Glomerular visceral epithelial cell (primary cell): ENCODE data around the gene ANKK1.

Experiments
- DNase-seq: peaks from one replicate; pipeline ENCODE4 v3.0.0-alpha.2; 2016; ENCODE audit errors: extremely low spot score

ANKK1 gene

DNA sequence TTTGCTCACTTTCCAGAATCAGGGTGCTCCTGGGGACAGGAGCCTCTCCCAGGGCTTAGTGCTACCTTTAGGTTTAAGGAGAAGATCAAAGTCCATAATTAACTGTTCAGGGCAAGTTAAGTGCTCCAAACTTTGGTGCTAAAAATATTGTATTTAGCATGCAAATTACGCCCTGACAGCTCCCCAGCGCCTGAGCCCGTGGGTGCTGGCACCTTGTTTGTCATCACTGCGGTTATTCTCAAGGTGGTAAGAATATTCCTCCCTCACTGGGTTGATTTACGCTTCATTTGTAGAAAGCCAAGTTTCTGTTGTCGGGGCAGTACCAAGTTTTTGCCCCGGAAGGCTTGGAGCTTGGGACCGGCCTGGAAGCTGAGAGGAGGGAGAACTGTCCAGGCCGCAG, 21.3 kb downstream of the ANKK1 start:
- DNase-seq, result no peak

DNA sequence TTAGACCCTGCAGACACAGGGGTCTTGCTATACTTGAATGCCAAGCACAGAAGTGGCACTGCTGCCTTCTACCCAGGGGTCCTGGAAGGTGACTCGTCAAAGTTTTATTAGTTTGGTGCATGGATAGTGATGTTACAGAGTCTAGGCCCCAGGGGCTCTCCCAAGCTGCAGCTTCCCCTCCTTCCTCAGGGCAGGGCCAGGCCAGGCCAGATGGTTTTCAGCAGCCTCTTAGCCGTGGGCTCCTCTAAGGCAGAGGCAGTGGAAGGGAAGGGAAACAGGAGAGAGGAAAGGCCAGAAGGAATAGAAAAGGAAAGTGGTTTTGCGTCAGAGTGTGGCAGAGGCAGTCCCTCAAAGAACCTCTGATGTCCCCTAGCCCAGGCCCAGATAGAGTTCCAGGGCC, 21.9 kb downstream of the ANKK1 start:
- DNase-seq, result no peak

DNA sequence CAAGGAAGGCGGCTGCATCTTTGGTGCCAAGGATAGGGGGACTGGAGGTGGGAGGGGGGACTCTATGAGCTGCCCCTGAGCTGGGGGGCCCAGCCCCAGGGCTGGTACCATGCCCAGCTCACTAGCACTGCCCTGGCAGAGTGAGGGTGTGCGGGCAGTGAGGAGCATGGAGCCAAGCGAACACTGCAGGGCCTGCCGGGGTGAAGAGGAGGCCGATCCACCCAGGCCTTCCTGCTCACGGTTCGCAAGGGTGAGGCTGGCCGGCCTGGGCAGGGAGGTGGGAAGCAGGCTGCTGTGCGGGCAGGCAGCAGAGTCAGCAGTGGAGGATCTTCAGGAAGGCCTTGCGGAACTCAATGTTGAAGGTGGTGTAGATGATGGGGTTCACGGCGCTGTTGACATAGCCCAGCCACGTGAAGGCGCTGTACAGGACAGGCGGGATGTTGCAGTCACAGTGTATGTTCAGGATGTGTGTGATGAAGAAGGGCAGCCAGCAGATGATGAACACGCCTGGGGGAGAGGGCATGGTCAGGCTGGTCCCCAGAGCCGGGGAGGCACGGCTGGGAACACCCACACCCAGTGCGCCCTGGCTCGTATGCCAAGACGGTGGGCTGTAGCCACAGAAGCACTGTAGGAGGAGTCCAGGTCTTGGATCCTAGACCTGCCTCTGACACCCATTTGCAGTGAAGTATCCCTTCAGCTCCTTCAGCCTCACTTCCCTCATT, 23.0 kb downstream of the ANKK1 start:
- no peak for DNase-seq

DNA sequence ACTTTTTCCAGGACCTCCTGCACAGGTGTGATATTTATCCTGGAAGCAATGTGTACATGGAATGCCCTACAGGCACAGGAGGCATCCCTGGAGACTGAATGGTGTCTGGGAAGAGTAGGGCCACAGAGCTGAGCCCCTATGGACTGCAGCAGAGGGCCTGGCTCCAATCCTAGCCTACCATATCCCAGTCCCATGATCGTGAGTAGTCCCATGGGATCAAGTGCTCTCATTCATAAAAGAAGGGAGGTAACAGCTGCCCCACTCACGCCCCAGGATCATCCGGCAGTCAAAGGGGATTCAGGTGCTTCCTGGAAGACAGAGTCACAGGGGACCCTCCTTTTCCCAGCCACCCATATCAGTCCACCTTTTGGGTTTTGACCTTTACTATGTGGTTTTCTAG, 24.0 kb downstream of the ANKK1 start:
- DNase-seq, result no peak

DNA sequence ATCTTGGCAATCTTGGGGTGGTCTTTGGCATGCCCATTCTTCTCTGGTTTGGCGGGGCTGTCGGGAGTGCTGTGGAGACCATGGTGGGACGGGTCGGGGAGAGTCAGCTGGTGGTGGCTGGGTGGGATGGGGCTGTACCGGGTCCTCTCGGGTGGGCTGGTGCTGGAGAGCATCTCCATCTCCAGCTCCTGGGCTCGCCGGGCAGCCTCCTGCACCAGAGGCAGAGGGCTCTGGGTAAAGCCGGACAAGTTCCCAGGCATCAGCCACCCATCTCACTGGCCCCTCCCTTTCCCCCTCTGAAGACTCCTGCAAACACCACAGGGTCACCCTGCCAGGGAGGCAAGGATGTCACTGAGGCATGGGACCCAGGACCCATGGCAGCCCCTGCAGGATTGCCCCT, 25.1 kb downstream of the ANKK1 start:
- DNase-seq, result no peak

DNA sequence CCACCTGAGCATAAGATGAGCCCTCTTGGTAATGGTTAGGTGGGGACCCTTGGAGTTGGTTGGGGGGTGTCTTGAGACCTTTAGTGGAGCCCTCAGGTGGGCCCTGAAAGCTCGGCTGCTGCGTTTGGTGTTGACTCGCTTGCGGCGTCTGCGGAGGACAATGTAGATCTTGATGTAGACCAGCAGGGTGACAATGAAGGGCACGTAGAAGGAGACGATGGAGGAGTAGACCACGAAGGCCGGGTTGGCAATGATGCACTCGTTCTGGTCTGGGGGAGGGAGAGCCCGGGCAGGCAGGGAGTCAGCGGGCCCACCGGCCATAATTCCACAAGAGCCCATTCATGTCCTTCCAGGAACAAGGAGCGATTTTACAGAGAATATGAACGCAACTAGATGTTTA, 27.8 kb downstream of the ANKK1 start:
- no peak for DNase-seq

DNA sequence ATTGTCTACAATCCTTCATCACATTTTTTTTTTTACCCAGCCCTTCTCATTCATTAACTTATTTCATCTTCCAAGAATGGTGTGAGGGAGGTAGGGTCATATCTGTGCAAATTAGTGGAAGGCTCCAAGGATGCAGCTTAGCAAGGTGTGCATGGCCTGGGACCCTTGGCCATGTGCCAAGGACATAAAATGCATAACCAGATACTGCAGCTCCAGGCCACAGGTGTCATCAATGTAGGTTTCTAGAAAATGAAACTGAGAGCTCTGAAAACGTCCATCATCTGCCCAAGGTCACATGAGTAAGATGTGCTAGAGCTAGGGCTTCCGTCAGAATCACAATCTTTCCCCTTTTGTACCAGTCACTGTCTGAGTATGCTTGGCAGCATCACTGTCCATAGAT, 29.8 kb downstream of the ANKK1 start:
- DNase-seq, result no peak

DNA sequence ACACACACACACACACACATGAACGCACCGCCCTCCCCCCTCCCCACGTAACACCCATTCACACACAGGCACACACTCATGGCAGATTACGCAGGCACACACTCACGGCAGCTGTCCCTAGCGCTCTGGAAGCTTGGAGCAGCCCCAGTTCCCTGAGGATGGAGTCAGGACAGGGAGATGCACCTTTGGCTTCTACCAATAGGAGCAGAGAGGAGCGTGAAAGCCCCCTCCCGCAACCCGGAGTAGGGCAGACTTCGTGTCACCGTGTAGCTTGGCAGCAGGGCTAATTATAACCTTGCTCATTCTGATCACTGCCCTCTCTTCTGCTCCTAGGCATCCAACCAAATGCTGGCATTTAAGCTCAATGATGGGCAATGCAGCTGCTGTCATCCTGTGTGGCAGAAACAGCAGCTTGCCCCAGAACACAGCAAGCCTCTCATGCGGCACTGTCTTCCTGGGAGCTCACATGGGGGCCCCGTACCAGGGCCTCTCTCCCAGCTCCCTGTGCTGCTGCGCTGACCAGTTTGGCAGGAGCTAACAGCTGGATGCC, 31.9 kb downstream of the ANKK1 start:
- no peak for DNase-seq

DNA sequence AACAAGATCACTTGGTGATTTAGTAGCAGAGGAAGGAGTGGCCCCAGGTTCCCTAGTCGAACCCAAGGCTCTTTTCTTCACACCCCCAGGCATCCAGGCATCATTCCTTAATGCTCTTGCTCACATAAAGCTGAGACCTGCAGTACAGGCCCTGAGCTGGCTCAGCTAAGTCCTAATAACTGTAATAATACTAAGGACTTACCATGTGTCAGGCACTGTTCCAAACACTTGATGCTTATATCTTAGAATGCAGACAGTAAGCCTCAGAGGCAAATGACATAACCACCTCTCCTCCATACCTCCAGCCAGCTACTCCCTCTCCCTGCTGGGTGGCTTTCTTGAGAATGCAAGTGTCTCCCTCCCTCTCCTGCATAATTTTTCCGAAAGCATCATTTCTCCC, 33.2 kb downstream of the ANKK1 start:
- DNase-seq, result no peak

DNA sequence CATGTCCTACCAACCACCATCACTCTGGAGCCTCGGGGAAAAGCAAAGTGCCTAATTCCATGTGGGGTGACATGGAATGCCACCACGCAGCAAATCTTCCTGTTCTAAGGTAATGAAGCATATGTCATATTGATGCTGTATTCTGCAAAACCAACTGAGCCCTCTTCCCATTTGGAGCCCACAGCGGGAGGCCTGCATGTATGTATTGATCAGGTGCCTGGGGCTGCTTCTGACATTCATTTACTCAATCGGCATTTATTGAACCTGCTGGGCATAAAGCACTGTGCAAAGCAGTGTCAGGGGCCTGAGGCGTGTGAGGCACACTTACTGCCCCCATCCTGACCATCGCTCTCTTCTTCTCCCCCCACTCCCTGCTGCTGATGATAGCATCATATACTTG, 39.1 kb downstream of the ANKK1 start:
- no peak for DNase-seq

DNA sequence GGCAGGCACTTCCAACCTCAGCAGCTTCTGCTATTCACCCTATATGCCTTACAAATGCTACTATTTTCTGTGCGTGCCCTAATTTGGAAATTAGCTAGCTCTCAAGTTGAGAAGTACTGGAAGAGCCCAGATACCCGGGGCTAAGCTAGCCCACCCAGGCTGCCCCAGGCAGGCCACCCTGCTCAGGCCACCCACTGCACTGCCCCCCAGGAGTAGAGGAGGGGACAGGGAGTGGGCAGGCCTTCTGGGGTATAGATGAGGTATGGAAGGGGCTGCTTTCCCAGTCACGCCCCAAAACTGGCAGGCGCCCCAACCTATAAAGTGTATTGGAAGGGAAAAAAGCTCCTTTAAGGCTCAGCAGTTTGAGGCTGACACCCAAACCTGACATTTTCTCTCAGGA, 44.2 kb downstream of the ANKK1 start:
- no peak for DNase-seq

DNA sequence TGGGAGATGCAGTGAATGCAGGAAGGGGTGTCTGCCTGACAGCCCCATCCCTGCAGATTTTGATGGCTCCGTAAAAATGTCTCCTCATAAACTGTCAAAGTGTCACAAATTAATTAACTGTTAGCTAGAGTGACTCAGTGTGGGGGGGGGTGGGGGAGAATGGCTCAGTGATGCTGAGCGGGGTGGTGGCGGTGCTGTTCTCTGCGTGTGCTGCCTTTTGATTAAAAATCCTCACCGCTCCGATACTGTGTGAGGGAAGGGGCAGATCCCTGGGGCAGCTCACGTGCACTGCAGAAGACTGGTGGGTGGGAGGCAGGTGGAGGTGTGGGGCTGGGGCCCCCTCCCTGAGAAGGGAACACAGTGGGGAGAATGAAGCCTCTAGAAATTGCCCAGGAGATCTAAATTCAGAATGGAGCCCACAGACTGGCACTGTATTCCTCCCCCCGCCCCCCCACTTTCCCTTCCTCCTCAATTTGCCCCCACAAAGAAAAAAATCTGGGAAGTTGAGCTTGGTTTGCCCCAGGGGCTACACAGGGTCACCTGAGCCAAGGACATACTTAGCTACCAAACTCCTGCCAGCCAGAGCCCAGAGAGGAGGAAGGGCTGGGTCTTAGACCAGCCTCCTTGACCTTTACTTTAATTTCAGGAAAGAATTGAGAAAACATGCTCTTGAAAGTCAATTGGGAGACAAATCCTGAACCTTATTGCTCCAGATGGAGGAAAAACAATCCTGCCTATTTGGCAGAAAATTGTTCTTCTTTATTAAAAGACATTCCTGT, 47.8 kb downstream of the ANKK1 start:
- no peak for DNase-seq

DNA sequence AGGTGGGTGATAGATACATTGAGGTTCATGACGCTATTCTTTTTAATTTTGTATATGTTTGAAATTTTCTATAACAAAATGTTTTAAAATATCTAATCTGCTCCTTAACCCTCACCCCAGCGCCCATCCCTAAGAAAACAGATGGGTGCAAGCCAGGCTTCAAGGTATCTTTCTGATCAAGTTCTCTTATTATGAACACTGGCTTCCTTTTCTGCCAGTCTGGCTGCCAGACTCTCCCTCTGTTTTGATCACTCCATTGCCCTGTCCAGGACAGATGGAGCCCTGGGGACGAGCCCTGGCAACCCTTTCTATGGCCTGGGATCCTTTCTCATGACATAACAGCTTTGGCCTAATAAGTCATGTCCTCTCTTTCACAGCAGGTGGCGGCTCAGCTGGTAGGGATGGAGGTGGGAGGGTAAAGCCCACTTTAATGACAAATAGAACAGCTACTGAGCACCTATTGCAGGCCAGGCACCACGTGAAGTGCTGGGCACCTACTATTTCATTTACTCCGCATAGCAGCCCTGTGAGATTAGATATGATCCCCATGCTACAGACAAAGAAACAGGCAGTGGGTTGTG, 49.2 kb downstream of the ANKK1 start:
- no peak for DNase-seq

DNA sequence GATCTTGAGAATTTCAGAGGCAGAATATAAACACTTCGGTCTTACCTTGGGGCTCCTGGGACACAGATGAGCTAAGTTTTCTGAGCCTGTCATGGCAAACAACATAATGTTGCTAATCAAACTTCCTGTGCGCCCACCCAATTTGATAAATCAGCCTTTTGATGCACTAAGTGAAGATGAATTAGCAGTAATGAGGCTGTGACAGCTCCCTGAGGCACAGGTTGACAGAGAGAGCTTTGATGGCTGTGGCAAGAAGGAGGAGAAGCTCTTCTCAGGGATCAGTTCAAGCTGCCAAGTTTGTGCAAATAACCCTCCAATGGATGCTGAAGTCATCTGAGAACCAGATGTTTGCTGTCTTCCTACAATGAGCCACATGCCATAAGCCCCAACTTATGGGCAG, 53.2 kb downstream of the ANKK1 start:
- DNase-seq, result no peak

DNA sequence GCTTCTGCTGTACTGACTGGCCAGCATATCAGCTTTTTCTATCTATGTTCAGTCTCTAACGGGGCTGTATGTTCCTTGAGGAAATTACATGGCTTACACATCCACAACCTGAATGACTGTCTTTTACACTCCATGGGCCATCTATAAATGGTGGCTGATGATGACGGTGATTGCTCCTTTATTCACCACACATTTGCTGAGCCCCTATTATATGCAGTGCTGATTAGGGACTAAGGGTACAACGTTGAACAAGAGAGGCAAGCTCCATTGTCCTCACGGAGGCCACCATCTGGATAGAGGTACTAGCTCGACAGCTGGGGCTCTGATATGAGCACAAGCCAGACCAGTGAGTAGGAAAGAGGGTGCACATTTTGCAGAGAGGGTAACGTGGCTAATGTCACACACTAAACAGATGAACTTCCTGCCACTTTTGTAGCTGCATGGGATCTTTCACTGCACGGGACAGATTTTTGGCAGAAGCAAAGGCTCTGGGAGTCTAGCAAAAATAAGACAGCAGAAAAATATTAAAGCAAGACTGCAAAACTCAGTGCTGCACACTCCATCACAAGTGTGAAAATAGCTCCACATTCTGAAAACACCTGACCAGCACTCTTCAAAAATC, 57.0 kb downstream of the ANKK1 start:
- no peak for DNase-seq

DNA sequence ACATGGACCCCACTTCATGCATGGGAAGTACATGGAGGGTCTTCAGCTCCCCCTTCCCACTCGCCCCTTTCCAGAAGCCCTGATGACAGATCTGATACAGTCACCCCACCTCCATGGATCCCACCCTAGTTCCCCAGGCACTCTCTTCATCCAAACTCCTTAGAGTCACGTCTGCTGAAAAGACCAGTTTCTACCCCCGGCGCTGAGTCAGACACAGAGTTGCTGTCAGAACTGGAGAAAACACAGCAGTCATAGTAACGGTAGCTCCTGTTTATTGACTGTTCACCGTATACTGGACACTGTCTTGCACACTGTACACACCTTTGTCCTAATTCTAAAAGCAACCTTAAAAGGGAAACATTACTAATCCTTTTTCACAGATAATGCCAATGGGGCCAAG, 58.5 kb downstream of the ANKK1 start:
- no peak for DNase-seq

DNA sequence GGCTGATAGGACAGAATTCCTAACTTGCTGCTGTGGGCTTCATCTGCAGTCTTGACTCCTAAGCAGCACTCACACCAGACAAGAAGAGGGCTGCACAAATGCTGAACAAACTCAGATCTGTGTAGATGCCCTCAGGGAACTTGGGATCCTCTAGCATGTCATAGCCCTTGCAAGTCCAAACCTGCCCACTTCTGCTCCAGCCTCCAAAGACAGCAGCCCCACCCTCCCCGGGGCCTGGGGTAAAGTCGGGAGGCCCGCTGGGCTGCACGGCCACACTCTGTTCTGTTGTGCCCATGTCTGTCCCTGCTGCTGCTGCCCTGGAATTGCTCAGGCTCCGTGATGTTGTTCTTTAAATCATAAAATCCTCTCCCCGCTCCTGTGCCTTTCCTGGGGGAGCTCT, 59.4 kb downstream of the ANKK1 start:
- no peak for DNase-seq

DNA sequence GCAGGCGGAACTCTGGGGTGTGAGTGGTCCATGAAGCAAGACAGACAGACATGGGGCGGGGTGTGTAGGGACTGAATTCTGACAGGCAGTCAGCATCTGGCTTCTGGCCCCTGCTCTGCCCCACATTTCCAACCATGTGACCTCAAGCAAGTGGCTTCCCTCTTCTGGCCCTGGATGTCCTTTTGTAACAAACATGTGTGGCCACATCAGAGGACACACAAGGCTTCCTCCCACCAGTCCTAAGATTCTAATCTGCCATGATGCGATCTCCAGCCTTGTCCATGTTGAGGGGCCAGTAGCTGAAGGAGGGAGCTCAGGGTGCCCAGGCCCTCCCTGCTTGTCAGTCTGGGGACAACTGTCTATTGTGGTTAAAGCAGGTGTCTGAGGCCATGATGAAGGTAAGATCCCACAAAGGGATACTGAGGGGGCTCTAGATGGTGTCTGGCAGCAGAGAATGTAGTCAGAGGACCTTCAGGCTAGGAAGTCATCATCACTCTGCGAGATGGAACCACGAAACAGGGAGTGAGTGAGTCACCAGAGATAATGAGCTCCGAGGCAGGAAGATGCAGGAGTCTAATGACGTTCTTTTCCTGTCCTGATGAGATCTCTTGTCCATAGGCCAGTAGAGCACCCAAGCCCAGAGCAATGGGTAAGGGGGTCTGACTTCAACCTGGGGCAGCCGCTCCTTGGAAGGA, 60.2 kb downstream of the ANKK1 start:
- peak; percentile 33 for DNase-seq

DNA sequence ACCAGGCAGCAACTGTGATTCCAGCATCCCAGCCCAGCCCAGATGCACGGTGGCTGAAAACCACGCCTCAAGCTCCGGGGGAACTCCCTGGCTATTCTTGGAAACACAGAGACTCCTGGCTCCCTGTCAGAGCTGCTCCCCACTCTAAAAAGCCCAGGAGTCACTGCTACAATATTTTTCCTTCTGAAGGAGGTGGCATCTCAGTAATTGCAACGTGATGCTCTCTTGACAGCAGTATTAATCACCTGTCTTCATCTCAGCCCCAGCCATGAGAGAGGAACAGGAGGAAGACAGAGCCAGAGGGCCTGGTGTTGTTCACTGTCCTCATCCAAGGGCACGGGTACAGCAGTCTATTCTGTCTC, 60.7 kb downstream of the ANKK1 start:
- DNase-seq, result no peak

DNA sequence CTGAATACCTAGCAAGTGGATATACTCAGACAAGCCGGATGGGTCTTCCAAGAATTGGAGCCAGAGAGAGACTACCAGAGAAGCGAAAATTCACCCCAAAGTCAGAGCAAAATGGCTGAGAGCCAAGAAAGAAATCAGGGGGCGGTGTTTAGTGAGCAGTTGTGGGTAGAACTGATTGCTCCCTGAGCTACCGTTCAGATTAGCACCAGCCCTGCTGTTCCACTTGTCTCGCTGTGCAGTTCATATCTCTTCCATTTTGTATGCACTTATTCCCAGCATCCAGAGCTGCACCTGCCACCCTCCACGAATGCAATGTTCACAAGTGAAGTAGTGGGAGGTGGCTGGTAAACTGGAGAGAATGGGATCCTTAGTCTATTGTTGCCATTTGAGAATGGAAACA, 62.2 kb downstream of the ANKK1 start:
- no peak for DNase-seq
